COR-L47 (cell line): ENCODE measurements around the gene ZNF792.
"Not testable (repeated sequence)": the region's sequence is repeated elsewhere in the genome, so short reads cannot be mapped to it uniquely, and the experiment has no call there.

Source experiments
- DNase-seq: peaks from one replicate; lab custom pipeline; 2025; lab: John Stamatoyannopoulos, UW

ZNF792 gene

DNA sequence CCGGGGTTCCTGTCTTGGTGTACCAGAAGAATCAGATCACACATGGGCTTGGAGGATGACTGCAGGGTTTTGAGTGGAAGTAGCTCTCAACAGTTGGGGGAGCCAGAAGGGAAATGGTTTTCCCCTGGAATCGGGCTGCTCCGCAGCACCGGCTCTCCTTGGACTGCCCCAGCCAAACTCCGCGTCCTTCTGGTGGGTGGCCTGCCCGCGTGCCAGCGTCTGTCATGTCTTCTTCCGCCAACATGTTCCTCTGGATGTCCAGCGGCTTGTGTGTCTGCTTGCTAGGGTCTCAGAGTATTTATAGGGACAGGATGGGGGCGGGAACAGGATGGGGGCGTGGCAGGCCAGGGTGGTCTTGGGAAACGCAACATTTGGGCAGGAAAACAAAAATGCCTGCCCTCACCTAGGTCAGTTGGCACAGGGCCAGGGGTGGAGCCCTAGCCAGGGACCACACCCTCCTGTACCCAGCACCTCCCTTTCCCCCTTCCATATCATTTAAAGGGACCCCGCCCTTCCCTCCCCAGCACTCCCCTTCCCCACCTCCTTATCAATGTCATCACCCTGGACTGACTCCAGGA is 38.7 kb downstream of the ZNF792 start:
- DNase-seq, result no peak

DNA sequence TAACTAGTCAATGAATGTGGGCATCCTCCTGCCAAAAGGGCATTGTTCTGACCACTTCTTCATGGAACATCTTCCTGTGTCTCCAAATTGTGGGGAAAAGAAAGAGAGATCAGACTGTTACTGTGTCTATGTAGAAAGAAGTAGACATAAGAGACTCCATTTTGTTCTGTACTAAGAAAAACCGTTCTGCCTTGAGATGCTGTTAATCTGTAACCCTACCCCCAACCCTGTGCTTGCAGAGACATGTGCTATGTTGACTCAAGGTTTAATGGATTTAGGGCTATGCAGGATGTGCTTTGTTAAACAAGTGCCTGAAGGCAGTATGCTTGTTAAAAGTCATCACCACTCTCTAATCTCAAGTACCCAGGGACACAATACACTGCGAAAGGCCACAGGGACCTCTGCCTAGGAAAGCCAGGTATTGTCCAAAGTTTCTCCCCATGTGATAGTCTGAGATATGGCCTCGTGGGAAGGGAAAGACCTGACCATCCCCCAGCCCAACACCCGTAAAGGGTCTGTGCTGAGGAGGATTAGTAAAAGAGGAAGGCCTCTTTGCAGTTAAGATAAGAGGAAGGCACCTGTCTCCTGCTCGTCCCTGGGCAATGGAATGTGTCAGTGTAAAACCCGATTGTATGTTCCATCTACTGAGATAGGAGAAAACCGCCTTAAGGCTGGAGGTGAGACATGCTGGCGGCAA is 43.8 kb downstream of the ZNF792 start:
- not testable (repeated sequence) for DNase-seq

DNA sequence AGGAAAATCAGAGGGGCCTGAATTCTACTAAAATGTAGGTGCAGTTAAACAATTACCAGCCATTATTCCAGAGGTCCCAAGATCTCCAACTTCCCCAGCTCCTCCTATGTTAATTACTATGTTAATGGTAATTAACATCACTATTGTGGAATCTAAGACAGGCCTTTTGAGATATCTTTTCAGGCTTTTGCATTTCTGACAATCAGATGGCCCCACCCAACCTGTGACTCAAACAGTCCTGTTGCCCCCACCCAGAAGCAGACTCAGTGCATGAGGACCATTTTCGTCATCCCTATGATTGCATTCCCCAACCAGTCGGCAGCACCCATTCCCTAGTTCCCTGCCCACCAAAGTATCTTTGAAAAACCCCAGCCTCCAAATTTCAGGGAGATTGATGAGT is 45.8 kb downstream of the ZNF792 start:
- no peak for DNase-seq

DNA sequence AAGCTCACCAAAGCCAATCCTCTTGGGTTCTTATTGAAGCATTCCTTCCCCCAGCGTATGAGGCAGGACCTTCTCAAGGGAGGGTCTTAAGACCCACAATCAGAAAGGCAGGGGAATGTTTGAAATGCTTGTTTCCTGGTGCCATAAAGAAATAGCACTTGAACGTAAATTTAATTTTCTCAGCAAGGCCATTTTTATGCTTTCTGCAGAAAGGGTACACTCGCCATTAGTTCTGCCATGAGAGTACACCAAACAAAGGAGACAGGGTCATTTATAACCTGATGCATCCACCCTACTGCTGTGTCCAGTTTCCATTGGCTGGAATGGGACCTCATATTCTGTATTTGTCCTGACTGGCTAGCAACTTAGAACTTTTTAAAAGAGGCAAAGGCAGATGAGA is 46.9 kb downstream of the ZNF792 start:
- not testable (repeated sequence) for DNase-seq

DNA sequence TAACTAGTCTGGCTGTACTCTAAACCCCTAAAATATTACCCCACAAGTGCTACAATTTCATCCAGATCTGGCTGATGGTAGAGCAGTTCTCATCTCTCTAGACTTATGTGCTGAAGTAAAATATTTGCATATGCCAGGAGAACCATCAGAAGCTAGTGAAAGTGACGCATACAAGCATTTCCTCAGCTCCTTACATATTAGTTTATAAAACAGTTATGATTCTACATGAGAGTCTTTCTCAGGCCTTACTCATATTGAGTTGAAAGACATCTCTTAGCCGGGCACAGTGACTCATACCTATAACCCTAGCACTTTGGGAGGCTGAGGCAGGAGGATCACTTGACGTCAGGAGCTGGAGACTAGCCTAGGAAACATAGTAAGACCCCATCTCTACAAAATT is 53.3 kb downstream of the ZNF792 start:
- DNase-seq, result no peak
